HL-60 (cell line): ENCODE data around the gene PLEKHG3.

Source experiments
- DNase-seq, 2 experiments: peaks; one replicate each; pipeline ENCODE4 v3.0.0-alpha.2; 2010 to 2020; ENCODE audit warnings: low read depth in 1 of 2, low spot score in 1 of 2
- H3K27ac ChIP-seq: fragments of 250-450 bp; sonication (Bioruptor Pico); replicated peaks from 2 replicates; pipeline ENCODE4 v1.5.1; 2020; ENCODE audit warnings: mild to moderate bottlenecking, moderate library complexity
- H3K27me3 ChIP-seq: fragments of 250-450 bp; sonication (Bioruptor Pico); 2 replicates; pipeline ENCODE4 v1.5.1; 2021; ENCODE audit warnings: mild to moderate bottlenecking, moderate library complexity; ENCODE audit not compliant: insufficient read depth, poor library complexity, severe bottlenecking
- H3K4me3 ChIP-seq: replicated peaks from 2 replicates; pipeline ENCODE4 v1.5.1; 2011; ENCODE audit warnings: mild to moderate bottlenecking, control low read depth, low read length; ENCODE audit not compliant: insufficient read depth
- GABPA ChIP-seq: IDR thresholded peaks from 2 replicates; pipeline ENCODE4 v1.6.1; 2012; ENCODE audit warnings: low read depth
- POLR2AphosphoS5 ChIP-seq: IDR thresholded peaks from 2 replicates; pipeline ENCODE4 v1.6.1; 2012; ENCODE audit warnings: low read depth
- REST ChIP-seq: IDR thresholded peaks from 2 replicates; pipeline ENCODE4 v1.6.1; 2012; ENCODE audit warnings: low read depth; ENCODE audit not compliant: insufficient replicate concordance
- SPI1 ChIP-seq: IDR thresholded peaks from 2 replicates; pipeline ENCODE4 v1.6.1; 2012; ENCODE audit warnings: low read depth, mild to moderate bottlenecking, borderline replicate concordance
- TF ChIP-seq, protein P1 (sequence below): IDR thresholded peaks from one replicate; pipeline ENCODE4 v1.5.1; 2011; ENCODE audit warnings: low read length, control low read depth, inconsistent platforms; ENCODE audit not compliant: insufficient read depth

PLEKHG3 gene

GRCh38 chr14:64761441-64762043 lies 57.3 kb downstream of the PLEKHG3 start:
- DNase-seq, result no peak
- Histone ChIP-seq H3K27ac (no peak overlapping the region), H3K27me3 (no peaks in the 10 kb centered on the region), H3K4me3 (no peak overlapping the region)
- TF ChIP-seq REST (no peak), GABPA (no peak), POLR2AphosphoS5 (no peak), SPI1 (no peak)
- TF ChIP-seq, protein P1, sequence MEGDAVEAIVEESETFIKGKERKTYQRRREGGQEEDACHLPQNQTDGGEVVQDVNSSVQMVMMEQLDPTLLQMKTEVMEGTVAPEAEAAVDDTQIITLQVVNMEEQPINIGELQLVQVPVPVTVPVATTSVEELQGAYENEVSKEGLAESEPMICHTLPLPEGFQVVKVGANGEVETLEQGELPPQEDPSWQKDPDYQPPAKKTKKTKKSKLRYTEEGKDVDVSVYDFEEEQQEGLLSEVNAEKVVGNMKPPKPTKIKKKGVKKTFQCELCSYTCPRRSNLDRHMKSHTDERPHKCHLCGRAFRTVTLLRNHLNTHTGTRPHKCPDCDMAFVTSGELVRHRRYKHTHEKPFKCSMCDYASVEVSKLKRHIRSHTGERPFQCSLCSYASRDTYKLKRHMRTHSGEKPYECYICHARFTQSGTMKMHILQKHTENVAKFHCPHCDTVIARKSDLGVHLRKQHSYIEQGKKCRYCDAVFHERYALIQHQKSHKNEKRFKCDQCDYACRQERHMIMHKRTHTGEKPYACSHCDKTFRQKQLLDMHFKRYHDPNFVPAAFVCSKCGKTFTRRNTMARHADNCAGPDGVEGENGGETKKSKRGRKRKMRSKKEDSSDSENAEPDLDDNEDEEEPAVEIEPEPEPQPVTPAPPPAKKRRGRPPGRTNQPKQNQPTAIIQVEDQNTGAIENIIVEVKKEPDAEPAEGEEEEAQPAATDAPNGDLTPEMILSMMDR, result no peak

- Histone ChIP-seq H3K27ac (no peak overlapping the region), H3K4me3 (no peak overlapping the region), H3K27me3 (no peaks in the 10 kb centered on the region)
- TF ChIP-seq GABPA, result no peak
- TF ChIP-seq POLR2AphosphoS5, result no peak
- TF ChIP-seq, protein P1, result no peak
- no peak for TF ChIP-seq REST
- TF ChIP-seq SPI1, result no peak
- DNase-seq, result no peak
Observed at GRCh38 chr14:64762044-64763034, 58.1 kb downstream of the PLEKHG3 start.

- no peak for TF ChIP-seq SPI1
- no peak overlapping the region for H3K27ac ChIP-seq
- no peak for DNase-seq
- H3K27me3 ChIP-seq, result no peaks in the 10 kb centered on the region
- H3K4me3 ChIP-seq, result no peak overlapping the region
Observed at GRCh38 chr14:64763085-64763782, 59.0 kb downstream of the PLEKHG3 start.
